Upper lobe of left lung (tissue), 6 donors: ENCODE results near the gene FBRSL1. TPM values are rescaled to one million over a fixed set of nuclear protein-coding genes. Genes with fewer than 3 reads are reported as not detected.

Experiments used
- ATAC-seq, 2 donors: fragments of 200-7000 bp; cut with Tn5 transposase; one replicate each; pipeline ENCODE4 v1.9.1; 2022; ENCODE audit warnings: mild to moderate bottlenecking in 2 of 2, moderate library complexity in 2 of 2; ENCODE audit not compliant: low FRiP score in 2 of 2
- DNase-seq, 2 donors: peaks; one replicate each; pipeline ENCODE4 v3.0.0-alpha.2; 2019 to 2020
- H3K27ac ChIP-seq, 4 donors: fragments of 200-600 bp; sonication (generic); one replicate each; pipeline ENCODE4 v1.5.1; 2016 to 2019
- H3K27me3 ChIP-seq, 4 donors: fragments of 200-600 bp; sonication (generic); one replicate each; pipeline ENCODE4 v1.5.1; 2017 to 2019
- H3K36me3 ChIP-seq, 4 donors: fragments of 200-600 bp; sonication (generic); one replicate each; pipeline ENCODE4 v1.5.1; 2016 to 2019
- H3K4me1 ChIP-seq, 4 donors: fragments of 200-600 bp; sonication (generic); one replicate each; pipeline ENCODE4 v1.5.1; 2018 to 2019
- H3K4me3 ChIP-seq, 4 donors: fragments of 200-600 bp; sonication (generic); one replicate each; pipeline ENCODE4 v1.5.1; 2017 to 2019; ENCODE audit warnings: mild to moderate bottlenecking in 2 of 4, moderate library complexity in 1 of 4
- H3K9me3 ChIP-seq, 4 donors: fragments of 200-600 bp; sonication (generic); one replicate each; pipeline ENCODE4 v1.5.1; 2018 to 2019
- CTCF ChIP-seq, 6 experiments: fragments of 450-650 bp in 4 of 6; fragments of 200-600 bp in 2 of 6; sonication (generic) in 2 of 6; IDR thresholded peaks; one replicate each; pipeline ENCODE4 v1.5.1; 2016 to 2019; ENCODE audit warnings: antibody characterized with exemption in 6 of 6
- EP300 ChIP-seq, 4 donors: sonication (generic); formaldehyde crosslinking; IDR thresholded peaks; one replicate each; pipeline ENCODE4 v1.5.1; 2017; ENCODE audit warnings: antibody characterized with exemption in 4 of 4, control low read depth in 2 of 4
- POLR2A ChIP-seq, 4 donors: fragments of 450-650 bp; IDR thresholded peaks; one replicate each; pipeline ENCODE4 v1.5.1; 2016 to 2017; ENCODE audit warnings: antibody characterized with exemption in 4 of 4, mild to moderate bottlenecking in 2 of 4
- POLR2AphosphoS5 ChIP-seq, 2 donors: sonication (generic); formaldehyde crosslinking; IDR thresholded peaks; one replicate each; pipeline ENCODE4 v1.5.1; 2017; ENCODE audit warnings: antibody characterized with exemption in 2 of 2
- WGBS, 2 donors: methylation state at CpG; one replicate each; pipeline ENCODE4 v1.1.5; 2017 to 2018; 5-methylcytosine and 5-hydroxymethylcytosine counted together
- total RNA-seq, 6 donors: library from RNA; depleted of rRNA in 4 of 6; stranded (reverse); fragments of >200 nt in 4 of 6; gene quantifications; one replicate each; pipeline versions ENCODE4 v1.1.0 to v1.2.1, GENCODE V29; 2016 to 2021
- donor health status: DM: no; HTN: no; CAD: no; lungs with moderate emphysema.
- donor health status: DM: no; HTN: yes; CAD: no; lungs with severe emphysema.

The FBRSL1 gene
- total RNA-seq, 6 donors from 2014 or later = 16.0 to 53.0 (median 44.1) TPM

- DNase-seq (no peak), ATAC-seq (no peak)
- Histone ChIP-seq H3K27me3 (no peaks in the 10 kb centered on the region), H3K4me1 (peaks cover 0 to 6% (median 2%) of the 10 kb centered on the region in 4 donors), H3K27ac (no peak overlapping the region), H3K4me3 (no peak overlapping the region), H3K9me3 (no peaks in the 10 kb centered on the region), H3K36me3 (no peaks in the 10 kb centered on the region)
- WGBS, 2 donors = 65 to 70% methylated on average over 12 to 13 of the region's 13 CpGs
- no peak for TF ChIP-seq EP300 (IDR thresholded peaks at IDR 0.05)
- TF ChIP-seq CTCF (IDR thresholded peaks at IDR 0.05) = no peak
- no peak for TF ChIP-seq POLR2A (IDR thresholded peaks at IDR 0.05)
- no peak for TF ChIP-seq POLR2AphosphoS5 (IDR thresholded peaks at IDR 0.05)
These were observed 35.6 kb upstream of the FBRSL1 start for GRCh38 chr12:132454193-132454932.

DNA sequence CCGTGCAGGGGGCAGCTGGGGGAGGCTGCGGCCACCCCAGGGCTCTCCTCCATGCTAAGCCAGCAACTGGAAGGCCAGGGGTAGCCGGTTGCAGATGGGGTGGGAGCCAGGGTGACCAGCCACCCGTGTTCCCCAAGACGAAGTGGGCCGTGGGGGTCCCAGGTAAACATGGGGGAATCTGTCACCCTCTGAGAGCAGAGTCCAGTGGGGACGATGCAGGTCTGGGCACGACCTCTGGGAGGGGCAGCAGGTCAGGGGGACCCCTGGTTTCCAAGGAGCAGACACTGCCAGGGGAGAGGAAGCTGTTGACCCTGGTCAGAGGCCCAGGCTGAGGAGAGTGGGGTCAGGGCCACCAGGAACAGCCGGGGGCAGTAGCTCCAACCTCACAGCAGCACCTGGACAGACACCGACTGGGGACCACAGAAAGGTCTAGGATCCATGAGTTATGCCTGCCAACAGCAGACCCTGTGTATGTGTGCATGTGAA, 35.0 kb upstream of the FBRSL1 start:
- no peaks in the 10 kb centered on the region for H3K36me3 ChIP-seq
- TF ChIP-seq CTCF (IDR thresholded peaks at IDR 0.05) = no peak
- no peak for TF ChIP-seq EP300 (IDR thresholded peaks at IDR 0.05)
- H3K27ac ChIP-seq = no peak overlapping the region
- H3K27me3 ChIP-seq = no peaks in the 10 kb centered on the region
- DNase-seq (no peak), ATAC-seq (no peak)
- WGBS, 2 donors = 80% methylated on average over 4 to 7 of the region's 10 CpGs
- H3K4me1 ChIP-seq = peaks cover 0 to 6% (median 2%) of the 10 kb centered on the region in 4 donors
- H3K4me3 ChIP-seq = no peak overlapping the region
- H3K9me3 ChIP-seq = no peaks in the 10 kb centered on the region

GRCh38 chr12:132455565-132455964, 34.4 kb upstream of the FBRSL1 start:
- H3K27ac ChIP-seq = no peak overlapping the region
- H3K4me1 ChIP-seq = peaks cover 0 to 6% (median 1%) of the 10 kb centered on the region in 4 donors
- TF ChIP-seq CTCF (IDR thresholded peaks at IDR 0.05) (no peak), EP300 (IDR thresholded peaks at IDR 0.05) (no peak), POLR2AphosphoS5 (IDR thresholded peaks at IDR 0.05) (no peak), POLR2A (IDR thresholded peaks at IDR 0.05) (no peak)
- H3K36me3 ChIP-seq = no peaks in the 10 kb centered on the region
- DNase-seq (no peak), ATAC-seq (no peak)
- peaks cover 0 to 4% (median 0%) of the 10 kb centered on the region in 4 donors for H3K9me3 ChIP-seq
- no peaks in the 10 kb centered on the region for H3K27me3 ChIP-seq
- no peak overlapping the region for H3K4me3 ChIP-seq
- WGBS, 2 donors = 85 to 91% methylated on average over 15 of the region's 15 CpGs

DNA sequence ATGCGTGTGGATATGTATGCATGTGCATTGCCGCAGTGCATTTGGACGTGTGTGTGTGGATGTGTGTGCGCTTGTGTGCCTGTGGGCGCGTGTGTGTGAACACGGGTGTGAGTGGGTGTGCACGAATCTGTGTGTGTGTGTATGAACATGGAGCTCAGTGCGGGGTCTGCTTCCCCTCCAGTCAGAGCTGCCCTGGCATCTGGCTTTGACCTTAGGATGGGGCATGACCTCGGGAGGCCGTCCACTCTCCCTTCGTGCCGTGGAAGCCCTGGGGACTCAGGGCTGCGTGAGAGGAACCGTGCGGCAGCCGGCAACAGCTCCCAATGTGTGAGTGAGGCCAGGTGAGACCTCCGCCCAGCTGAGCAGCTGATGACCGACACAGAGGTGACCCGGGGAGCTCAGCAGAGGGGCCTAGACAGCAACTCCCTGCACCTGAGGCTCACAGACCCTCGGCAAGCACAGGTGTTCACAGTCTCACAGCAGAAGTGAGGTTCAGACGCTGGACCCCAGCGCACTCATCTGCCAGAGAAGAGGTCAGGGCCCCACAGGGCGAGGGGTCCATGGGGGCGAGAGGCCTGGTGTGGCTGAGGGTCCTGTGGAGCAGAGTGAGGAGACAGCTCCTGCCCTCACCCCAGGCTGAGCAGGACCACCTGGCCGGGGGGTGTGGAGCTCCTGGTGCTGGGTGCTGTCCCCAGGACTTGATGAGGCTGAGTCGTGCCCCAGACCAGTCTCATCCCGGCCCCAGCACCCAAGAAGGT, 33.6 kb upstream of the FBRSL1 start:
- Histone ChIP-seq H3K4me3 (no peak overlapping the region), H3K27me3 (no peaks in the 10 kb centered on the region), H3K9me3 (peaks cover 0 to 7% (median 0%) of the 10 kb centered on the region in 4 donors), H3K27ac (no peak overlapping the region), H3K4me1 (peaks cover 0 to under 1% (median 0%) of the 10 kb centered on the region in 4 donors), H3K36me3 (no peaks in the 10 kb centered on the region)
- DNase-seq (no peak), ATAC-seq (no peak)
- WGBS, 2 donors = 79 to 92% methylated on average over 15 to 28 of the region's 28 CpGs
- no peak for TF ChIP-seq POLR2A (IDR thresholded peaks at IDR 0.05)
- no peak for TF ChIP-seq POLR2AphosphoS5 (IDR thresholded peaks at IDR 0.05)
- no peak for TF ChIP-seq CTCF (IDR thresholded peaks at IDR 0.05)
- TF ChIP-seq EP300 (IDR thresholded peaks at IDR 0.05) = no peak
